GM12865 (cell line): Measurements from ENCODE around the gene MYOCD.

Experiments
- DNase-seq: peaks from one replicate; pipeline ENCODE4 v3.0.0; 2010; ENCODE audit warnings: low read depth
- H3K4me3 ChIP-seq: 2 replicates; pipeline ENCODE4 v1.5.1; 2011; ENCODE audit warnings: mild to moderate bottlenecking, low read depth, low read length, control low read depth
- CTCF ChIP-seq: IDR thresholded peaks from 2 replicates; pipeline ENCODE4 v1.5.1; 2011; ENCODE audit warnings: low read length, control low read depth, low read depth, inconsistent platforms; ENCODE audit not compliant: insufficient read depth; ENCODE audit errors: missing control alignments

The MYOCD gene

GRCh38 chr17:12656354-12656753 lies 9.3 kb upstream of the MYOCD start:
- DNase-seq: no peak
- TF ChIP-seq CTCF: no peak
- no peak overlapping the region for H3K4me3 ChIP-seq

GRCh38 chr17:12659500-12659899 lies 6.2 kb upstream of the MYOCD start:
- DNase-seq: no peak
- TF ChIP-seq CTCF: no peak
- no peak overlapping the region for H3K4me3 ChIP-seq

- no peak for TF ChIP-seq CTCF
- no peak overlapping the region for H3K4me3 ChIP-seq
Observed at GRCh38 chr17:12664252-12664651, 1.4 kb upstream of the MYOCD start.

GRCh38 chr17:12664894-12665262 lies 812 bp upstream of the MYOCD start:
- TF ChIP-seq CTCF: no peak
- no peak for DNase-seq
- peak overlapping the region; percentile 38 for H3K4me3 ChIP-seq

More at GRCh38 chr17:12664252-12664651, 1.4 kb upstream of the MYOCD start:
- DNase-seq: no peak

GRCh38 chr17:12666718-12667117 lies 1.0 kb downstream of the MYOCD start:
- no peak for DNase-seq
- H3K4me3 ChIP-seq: no peak overlapping the region
- no peak for TF ChIP-seq CTCF

- H3K4me3 ChIP-seq: no peak overlapping the region
- TF ChIP-seq CTCF: peak; percentile 25
- DNase-seq: peak; percentile 54
Observed at GRCh38 chr17:12667299-12667958, 1.7 kb downstream of the MYOCD start.

- TF ChIP-seq CTCF: no peak
- DNase-seq: no peak
- no peak overlapping the region for H3K4me3 ChIP-seq
Observed at GRCh38 chr17:12671906-12672305, 6.2 kb downstream of the MYOCD start.
